ENCODE measurements around the gene PRSS53.

The PRSS53 gene

GRCh38 chr16:31042866-31043265 lies 45.9 kb downstream of the PRSS53 start:
- DNase-seq (ENCODE audit: low read depth) = no peak

- no peak for DNase-seq (ENCODE audit: low read depth)
These were observed 49.8 kb downstream of the PRSS53 start for GRCh38 chr16:31038993-31039392.

- no peak for DNase-seq (ENCODE audit: low read depth)
These were observed 52.1 kb downstream of the PRSS53 start for GRCh38 chr16:31036691-31037090.

- DNase-seq (ENCODE audit: low read depth) = peak; percentile 78
These were observed 54.8 kb downstream of the PRSS53 start for GRCh38 chr16:31033709-31034492.

Data from activated gamma-delta T cell treated with anti-CD3 and anti-CD28 coated beads, Interleukin-2, amount 50 U/mL, for 16 hours (primary cell).